CD4-positive, alpha-beta T cell treated with Interleukin-4 for 4 hours (primary cell): ENCODE results near the gene MYO5C.
A peak's percentile ranks its signal among the peaks of the same experiment; 100 is the strongest.

Experiments used
- DNase-seq: peaks from one replicate; pipeline ENCODE4 v3.0.0-alpha.2; 2020

MYO5C gene

GRCh38 chr15:52276256-52276770, 19.3 kb downstream of the MYO5C start:
- DNase-seq = no peak

- no peak for DNase-seq
Measured at GRCh38 chr15:52263563-52264282, 31.9 kb downstream of the MYO5C start.

GRCh38 chr15:52262364-52262763, 33.2 kb downstream of the MYO5C start:
- DNase-seq = no peak

- peak; percentile 61 for DNase-seq
Measured at GRCh38 chr15:52261498-52262242, 33.9 kb downstream of the MYO5C start.

- no peak for DNase-seq
Measured at GRCh38 chr15:52261026-52261425, 34.6 kb downstream of the MYO5C start.

- DNase-seq = no peak
Measured at GRCh38 chr15:52259503-52259902, 36.1 kb downstream of the MYO5C start.

GRCh38 chr15:52258461-52258860, 37.1 kb downstream of the MYO5C start:
- DNase-seq = no peak

GRCh38 chr15:52257734-52258062, 37.9 kb downstream of the MYO5C start:
- DNase-seq = no peak

- no peak for DNase-seq
Measured at GRCh38 chr15:52256930-52257733, 38.5 kb downstream of the MYO5C start.

- DNase-seq = peak; percentile 85
Measured at GRCh38 chr15:52256366-52256765, 39.2 kb downstream of the MYO5C start.

GRCh38 chr15:52255935-52256334, 39.7 kb downstream of the MYO5C start:
- DNase-seq = no peak

- no peak for DNase-seq
Measured at GRCh38 chr15:52255008-52255407, 40.6 kb downstream of the MYO5C start.

DNA sequence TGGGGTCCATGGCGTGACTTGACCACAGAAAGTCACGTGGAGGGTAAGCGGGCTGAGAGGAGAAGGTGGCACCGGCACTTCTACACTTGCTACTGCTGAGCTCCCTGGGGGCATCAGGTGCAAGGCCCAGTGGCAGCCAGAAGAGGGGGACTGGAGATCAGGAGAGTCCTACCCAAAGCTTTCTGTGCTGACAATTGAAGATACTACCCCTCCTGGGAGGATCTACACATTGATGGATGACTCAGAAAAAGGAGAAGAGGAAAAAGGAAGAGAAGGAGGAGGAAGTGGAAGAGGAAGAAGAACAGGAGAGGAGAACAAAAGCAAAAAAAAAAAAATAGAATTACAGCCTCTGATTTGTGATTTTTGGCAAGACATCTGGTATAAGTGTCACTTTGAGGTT, 41.2 kb downstream of the MYO5C start:
- DNase-seq = no peak

- DNase-seq = no peak
Measured at GRCh38 chr15:52252781-52253180, 42.8 kb downstream of the MYO5C start.

- DNase-seq = no peak
Measured at GRCh38 chr15:52251144-52251860, 44.3 kb downstream of the MYO5C start.

- no peak for DNase-seq
Measured at GRCh38 chr15:52247461-52247860, 48.1 kb downstream of the MYO5C start.

- DNase-seq = no peak
Measured at GRCh38 chr15:52246686-52247431, 48.7 kb downstream of the MYO5C start.

- no peak for DNase-seq
Measured at GRCh38 chr15:52243697-52244555, 51.7 kb downstream of the MYO5C start.

- DNase-seq = no peak
Measured at GRCh38 chr15:52243286-52243685, 52.3 kb downstream of the MYO5C start.

DNA sequence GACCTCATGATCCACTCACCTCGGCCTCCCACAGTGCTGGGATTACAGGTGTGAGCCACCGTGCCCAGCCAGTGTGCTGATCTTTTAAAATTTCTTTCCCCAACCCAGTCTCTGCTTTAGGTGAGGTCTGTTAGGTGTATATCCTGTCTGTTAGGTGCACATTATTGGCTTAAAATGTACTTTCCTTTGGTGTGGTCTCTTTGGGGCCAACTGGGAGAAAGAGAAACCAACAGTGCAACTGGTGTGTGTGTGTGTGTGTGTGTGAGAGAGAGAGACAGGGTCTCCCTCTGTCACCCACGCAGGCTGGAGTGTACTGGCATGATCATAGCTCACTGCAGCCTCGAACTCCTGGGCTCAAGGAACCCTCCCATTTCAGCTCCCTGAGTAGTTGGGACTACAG, 54.1 kb downstream of the MYO5C start:
- peak; percentile 18 for DNase-seq

- no peak for DNase-seq
Measured at GRCh38 chr15:52240166-52240565, 55.4 kb downstream of the MYO5C start.
